NCI-H1436 (cell line): ENCODE measurements around the gene ACP2.
A peak's percentile ranks its signal among the peaks of the same experiment; 100 is the strongest.
"Not testable (repeated sequence)": the region's sequence is repeated elsewhere in the genome, so short reads cannot be mapped to it uniquely, and the experiment has no call there.

Experiments
- DNase-seq: peaks from one replicate; lab custom pipeline; 2025; lab: John Stamatoyannopoulos, UW

ACP2 gene

DNA sequence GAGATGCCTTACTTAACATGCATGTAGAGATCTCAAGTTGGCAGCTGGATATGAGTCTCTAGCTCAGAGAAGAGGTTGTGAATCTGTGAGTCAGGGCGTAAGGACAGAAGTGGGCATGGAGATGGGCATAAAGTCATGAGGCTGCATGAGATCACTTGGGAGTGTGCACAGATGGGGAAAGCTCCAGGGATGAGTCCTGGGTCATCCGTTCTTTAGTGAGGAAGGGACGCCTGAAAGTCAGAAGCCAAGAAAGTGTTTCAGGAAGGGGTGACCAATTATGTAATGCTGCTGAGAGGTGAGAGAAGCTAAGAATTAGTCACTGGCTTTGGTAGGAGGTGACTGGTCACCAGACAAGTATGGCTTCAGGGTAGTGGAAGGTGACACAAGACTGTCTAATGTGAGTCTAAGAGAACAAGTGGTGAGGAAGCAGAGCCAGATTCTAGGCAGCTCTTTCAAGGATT is 6.7 kb downstream of the ACP2 start:
- DNase-seq = no peak

DNA sequence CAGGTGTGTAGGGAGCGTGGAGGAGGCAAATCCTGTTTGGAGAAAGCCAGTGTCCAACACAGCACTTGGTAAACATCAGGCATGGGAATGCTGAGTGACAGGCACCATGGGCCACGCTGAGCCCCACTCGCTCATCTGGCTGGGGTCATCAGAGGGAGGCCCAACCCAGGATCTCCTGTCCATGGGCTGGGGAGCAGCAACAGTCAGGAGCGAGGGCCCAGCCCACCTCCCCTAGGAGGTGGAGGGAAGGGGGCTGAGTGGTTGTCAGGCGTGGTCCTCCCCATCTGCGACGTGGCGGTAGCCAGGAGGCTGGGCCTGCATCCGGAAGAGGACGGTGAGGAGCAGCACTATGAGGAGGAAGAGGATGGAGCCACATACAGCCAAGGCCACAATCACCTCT is 8.8 kb downstream of the ACP2 start:
- no peak for DNase-seq

DNA sequence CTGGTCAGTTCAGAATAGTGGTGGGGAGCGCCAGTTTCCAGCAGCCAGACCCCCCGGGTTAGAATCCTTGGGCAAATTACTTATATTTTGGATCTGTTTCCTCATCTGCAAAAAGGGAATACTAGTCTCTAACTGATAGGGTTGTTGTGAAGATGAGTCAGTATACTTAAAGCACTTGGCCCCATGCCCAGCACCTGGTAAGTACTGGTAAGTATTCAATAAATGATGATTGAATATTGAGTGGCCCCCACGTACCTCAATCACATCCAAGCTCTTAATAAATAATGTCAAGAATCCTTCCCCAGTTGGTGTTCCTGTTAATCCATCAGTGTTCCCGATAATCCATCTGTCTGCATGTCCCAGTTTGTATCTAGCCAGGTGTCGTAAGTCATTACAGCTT is 12.1 kb downstream of the ACP2 start:
- no peak for DNase-seq

DNA sequence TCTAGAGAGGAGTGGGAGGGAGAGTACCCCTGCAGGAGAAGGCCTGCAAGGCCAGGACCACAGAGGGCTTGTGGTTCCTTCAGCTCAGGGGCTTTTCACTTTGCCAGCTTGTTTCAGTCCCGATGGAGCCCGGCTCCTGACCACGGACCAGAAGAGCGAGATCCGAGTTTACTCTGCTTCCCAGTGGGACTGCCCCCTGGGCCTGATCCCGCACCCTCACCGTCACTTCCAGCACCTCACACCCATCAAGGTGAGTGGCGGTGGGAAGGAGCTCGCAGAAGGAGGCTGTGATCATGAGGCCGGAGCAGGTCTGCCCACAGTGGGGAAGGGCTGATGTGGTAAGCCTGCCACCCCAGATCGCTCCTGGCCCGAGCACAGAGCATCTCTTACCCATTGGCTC is 13.5 kb downstream of the ACP2 start:
- no peak for DNase-seq

DNA sequence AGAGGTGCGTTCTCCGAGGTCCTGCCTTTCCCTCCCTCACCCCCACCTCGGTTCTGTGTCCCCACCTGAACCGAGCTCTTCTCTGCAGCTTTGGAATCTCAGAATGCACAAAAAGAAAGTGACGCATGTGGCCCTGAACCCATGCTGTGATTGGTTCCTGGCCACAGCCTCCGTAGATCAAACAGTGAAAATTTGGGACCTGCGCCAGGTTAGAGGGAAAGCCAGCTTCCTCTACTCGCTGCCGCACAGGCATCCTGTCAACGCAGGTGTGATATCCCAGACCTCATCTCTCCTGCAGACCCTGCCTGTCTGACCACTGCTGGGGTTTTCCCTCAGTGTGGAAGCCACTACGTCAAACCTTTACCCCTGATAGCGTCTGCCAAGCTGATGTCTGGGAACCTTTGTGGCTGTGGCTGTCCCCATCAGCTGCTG is 13.9 kb downstream of the ACP2 start:
- no peak for DNase-seq

DNA sequence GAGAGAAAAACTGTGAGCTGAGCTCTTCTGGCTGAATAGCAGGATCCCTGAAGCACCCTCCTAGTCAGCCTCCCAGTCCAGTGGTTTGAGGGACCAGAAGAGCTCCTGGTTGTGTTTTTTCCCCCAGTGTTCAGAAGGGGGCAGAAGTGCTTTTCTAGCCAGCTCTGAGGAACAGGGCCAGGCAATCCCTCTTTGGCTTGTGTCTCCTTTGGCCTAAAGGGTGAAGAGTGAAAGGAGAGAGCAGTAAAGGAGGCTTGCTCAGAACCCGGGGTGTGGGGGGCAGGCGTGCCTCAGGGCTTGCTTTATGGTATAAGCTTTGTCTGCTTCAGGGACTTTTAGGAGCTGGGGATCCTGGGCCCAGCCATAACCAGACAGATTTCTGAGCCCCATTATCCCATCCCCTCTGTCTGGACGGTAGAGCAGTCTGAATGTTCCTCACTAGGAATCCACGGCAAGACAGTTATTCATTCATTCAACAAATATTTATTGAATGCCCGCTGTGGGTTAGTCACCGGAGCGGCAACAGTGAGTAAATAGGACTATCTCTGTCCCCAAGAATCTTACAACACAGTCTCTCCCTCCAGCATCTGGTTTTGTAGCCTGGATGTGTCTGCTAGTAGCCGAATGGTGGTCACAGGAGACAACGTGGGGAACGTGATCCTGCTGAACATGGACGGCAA is 14.5 kb downstream of the ACP2 start:
- DNase-seq = no peak

DNA sequence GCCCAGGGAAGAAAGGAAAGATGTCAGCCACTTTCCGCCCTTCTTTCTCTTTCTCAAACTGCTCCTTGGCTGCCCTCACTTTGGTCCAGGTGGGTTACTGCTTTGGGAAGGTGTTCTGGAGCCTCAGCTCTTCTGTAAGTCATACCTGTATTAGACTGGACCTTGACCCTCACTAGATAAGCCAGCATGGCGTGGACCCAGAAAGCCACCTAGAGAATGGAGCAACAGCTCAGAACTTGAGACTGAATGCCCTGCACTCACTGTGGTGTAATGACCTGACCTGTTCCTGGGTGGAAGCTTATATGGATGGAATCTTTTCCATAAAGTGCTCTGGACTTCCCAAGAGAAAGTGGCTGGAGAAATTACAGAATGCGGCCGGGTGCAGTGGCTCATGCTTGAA is 15.6 kb downstream of the ACP2 start:
- no peak for DNase-seq

DNA sequence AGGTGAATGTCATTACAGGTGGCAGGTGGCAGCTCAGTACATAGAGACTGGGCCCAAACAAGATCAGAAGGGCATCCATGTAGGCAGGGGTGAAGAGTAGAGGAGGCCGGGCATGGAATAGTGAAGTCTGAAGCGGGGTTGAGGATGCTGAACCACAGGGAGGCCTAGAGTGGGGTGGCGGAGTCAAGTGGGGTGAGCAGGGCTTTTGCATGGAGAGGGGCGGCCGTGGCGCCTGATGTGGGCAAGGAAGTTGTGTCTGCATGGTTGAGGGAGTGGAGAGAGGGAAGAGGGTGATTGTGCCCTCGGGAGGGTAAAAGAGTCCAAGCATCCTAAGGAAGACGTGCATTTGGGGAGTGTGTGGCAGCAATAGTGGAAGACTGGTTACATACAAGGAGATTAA is 19.5 kb downstream of the ACP2 start:
- DNase-seq = no peak

DNA sequence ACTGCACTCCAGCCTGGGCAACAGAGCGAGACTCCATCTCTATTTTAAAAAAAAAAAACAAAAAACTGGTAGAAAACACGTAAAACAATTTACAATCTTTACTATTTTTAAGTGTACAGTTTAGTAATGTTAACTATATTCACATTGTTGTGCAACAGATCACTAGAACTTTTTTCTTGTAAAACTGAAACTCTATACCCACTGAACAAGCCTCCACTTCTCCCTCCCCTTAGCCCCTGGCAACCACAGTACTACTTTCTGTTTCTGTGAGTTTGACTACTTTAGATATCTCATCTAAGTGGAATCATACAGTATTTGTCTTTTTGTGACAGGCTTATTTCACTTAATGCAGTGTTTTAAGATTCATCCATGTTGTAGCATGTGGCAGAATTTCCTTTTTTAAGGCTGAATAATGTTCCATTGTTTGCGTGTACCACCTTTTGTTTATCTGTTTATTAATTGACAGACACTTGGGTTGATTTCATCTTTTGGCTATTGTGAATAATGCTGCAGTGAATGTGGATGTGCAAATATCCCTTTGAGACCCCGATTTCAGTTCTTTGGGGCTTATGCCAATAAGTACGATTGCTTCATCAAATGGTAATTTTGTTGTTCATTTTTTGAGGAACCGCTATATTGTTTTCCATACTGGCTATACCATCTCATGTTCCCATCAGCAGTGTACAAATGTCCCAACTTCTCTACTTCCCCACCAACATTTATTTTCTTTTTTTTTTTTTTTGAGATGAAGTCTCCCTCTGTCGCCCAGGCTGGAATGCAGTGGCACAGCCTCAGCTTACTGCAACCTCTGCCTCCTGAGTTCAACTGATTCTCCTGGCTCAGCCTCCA is 22.8 kb downstream of the ACP2 start:
- no peak for DNase-seq

DNA sequence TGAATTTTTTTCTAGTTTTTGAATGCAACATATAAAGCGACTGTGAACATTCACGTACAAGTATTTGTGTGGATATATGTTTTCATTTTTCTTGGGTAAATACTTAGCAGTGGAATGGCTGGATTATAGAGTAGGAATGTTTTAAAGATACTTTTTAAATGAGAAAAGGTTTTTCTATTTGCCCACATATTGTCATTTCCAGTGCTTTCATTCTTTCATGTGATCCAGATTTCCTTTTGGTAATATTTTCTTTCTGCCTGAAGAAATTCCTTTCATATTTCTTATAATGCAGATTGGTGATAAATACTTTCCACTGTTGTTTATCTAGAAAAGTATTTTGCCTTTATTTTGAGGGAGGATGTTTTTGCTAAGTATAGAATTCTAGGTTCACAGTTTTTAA is 25.9 kb downstream of the ACP2 start:
- no peak for DNase-seq

DNA sequence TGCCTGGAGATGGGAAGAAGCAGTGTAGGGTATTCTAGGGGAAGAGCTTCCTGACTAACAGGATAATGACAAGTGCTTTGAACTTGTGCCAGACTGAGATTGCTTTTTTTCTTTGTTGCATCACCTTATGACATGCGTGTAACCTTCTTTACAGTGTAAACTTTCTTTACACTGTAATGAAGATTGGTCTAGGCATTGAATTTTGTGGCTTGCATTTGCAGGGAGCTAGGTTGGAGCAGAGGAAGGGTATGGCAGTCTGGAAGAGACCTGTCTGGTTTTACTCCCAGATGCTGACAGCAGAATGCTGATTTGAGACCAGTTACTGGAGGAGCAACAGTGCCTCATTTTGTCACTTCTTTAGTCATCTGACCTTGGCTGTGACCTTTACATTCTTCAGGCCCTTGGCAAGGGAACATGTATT is 28.2 kb downstream of the ACP2 start:
- DNase-seq = no peak

DNA sequence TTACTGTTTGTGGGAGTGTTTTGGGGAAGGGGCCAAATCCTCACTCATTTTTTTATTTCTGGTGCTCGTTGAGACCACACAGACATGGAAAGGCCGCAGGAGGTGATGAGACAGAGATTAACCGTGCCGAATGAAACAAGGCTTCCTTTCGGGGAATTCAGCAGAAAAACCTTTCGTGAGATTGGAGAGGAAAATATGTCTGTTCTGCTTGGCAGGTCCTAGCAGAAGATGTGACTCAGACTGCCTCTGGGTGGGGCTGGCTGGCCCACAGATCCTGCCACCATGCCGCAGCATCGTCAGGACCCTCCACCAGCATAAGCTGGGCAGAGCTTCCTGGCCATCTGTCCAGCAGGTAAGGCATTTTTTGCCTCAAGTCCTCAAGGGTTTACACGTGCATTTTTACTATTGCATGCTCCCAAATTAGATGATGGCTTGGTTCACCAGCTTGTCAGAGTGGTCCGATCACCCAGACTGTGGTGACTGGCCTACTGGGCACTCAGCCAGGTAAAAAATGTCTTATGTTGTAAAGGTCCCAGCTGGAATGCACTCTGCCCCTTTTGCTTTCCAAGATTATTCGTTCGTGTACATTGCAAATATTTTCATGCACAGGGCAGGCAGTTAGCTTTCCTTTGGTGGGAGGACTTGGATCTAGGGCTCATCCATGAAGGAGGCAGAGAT is 32.4 kb downstream of the ACP2 start:
- DNase-seq = no peak

DNA sequence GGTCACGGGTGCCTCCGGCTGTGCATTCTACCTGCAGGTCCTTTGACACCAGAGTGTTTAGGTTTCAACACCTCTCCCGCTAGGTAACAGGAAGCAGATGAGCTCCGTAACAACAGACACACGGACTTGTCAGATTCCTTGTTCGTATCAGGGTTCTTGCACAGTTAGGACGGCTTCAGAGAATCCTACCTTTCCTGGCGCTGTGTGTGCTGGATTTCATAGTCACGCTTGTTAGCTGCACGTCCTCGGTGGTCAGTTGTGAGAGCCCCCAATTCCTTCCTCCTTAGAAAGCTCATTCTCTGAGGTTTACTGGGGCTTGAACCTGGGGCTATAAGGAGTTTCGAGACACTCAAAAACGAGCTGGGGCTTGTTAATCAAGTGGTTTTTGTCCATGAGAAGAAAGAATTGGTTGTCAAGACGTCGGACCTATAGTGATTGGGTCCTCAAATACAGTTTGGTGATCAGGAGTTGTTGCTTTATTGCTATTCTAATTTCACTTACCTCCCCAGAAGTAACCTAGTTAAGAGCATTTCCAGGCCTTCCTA is 33.2 kb downstream of the ACP2 start:
- no peak for DNase-seq

DNA sequence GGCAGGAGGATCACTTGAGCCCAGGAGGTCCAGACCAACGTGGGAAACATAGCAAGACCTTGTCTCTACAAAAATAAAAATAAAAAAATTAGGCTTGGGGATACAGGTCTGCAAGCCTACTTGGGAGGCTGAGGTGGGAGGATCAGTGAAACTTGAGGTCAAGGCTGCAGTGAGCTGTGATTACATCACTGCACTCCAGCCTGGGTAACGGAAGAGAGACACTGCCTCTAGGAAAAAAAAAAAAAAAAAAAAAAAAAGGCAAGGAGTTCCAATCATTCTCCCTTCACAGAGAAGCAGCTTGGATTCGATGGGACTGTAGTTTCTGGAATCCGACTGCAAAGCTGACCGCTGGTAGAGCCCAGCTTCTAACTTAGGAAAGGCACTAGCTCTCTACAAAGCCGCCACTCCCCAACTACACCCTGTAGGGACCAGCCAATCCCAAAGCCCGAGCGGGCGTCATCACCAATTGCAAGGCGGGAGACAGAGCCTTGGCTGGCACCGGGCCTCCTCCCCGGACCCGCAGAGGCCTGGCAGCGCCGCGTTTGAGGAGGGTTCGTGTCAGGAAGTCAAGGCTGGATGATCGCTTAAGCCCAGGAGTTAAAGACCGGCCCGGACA is 34.6 kb downstream of the ACP2 start:
- peak; percentile 87 for DNase-seq

DNA sequence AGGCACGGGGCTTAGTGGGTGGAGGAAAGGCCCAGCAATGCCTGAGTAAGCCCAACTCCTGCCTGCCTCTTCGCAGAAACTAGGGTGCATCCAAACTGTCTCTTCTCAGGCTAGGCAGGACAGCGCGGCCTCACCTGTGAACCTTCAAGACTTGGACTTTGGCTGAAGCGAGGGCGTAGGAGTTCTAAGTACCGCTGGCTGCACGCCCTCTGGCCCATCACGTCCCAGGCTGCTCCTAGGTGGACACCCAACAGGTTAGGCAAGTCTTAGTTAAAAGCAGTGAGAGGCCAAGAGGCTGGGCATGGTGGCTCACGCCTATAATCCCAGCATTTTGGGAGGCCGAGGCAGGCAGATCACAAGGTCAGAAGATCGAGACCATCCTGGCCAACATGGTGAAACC is 35.7 kb downstream of the ACP2 start:
- DNase-seq = no peak

DNA sequence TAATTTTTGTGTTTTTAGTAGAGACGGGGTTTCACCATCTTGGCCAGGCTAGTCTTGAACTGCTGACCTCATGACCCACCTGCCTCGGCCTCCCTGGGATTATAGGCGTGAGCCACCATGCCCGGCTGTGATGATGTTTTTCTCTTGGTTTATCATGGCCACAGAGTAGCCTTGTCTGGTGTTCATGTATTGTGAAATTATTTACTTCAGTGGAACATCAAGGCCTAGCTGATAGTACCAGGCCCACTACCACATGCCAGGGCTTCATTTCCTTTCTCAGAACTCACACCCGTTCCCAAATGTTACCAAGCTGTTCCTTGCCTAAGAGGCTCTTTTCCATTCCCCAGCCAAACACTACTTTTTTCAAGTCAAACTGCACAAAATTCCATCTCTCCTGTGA is 40.0 kb downstream of the ACP2 start:
- DNase-seq = no peak

DNA sequence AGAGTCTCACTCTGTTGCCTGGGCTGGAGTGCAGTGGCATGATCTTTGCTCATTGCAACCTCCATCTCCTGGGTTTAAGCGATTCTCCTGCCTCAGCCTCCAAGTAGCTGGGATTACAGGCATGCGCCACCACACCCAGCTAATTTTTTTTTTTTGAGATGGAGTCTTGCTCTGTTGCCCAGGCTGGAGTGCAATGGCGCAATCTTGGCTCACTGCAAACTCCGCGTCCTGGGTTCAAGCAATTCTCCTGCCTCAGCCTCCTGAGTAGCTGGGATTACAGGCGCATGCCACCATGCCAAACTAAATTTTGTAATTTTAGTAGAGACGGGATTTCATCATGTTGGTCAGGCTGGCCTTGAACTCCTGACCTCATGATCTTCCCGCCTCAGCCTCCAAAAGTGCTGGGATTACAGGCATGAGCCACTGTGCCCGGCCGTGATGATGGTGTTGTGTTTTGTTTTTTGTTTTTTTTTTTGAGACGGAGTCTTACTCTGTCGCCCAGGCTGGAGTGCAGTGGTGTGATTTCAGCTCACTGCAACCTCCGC is 40.5 kb downstream of the ACP2 start:
- DNase-seq = not testable (repeated sequence)

DNA sequence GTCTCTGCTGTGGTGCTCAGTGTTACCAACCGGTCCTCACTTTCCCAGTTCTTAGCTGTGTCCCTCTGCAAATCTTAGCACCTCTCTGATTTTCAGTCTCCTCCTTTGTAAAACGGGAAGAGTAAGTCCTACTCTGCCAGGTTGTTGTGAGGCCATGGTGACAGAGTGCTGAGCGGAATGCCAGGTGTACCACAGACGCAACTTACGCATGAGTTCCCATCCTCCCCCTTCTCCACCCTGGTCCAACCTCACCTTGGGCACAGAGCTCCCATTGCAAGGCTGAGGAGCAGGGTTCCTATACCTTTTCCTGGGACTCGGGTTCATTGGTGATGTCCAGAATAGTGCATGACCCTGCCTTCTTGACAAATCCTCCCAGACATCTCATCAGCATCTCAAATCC is 41.2 kb downstream of the ACP2 start:
- no peak for DNase-seq

DNA sequence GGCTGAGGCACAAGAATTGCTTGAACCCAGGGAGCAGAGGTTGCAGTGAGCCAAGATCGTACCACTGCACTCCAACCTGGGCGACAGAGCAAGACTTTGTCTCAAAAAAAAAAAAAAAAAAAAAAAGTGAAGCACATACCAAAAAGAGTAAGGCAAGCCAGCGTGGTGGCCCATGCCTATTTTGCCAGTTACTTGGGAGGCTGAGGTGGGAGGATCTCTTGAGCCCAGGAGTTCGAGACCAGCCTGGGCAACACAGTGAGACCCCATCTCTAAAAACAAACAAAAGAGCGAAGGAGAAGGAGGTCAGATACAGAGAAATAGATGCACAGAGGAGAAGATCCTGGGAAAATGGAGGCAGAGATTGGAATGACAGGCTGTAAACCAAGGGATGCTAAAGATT is 42.0 kb downstream of the ACP2 start:
- not testable (repeated sequence) for DNase-seq

DNA sequence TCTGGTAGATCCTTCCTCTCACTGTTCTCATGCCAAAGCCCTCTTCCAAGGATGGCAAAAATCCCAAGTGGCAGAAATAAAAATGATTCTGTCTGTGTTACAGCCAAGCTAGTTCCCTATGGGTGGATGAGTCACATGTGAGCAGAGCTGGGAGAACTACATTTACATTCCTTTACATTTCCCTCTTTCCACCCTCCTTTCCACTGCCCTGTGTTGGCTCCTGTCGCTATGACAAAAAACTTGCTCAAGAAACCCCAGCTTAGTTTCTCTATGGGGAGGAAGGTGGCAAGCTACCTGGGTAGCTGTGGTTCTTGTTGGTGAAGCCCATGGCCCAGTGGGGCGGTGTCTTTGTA is 44.0 kb downstream of the ACP2 start:
- no peak for DNase-seq

DNA sequence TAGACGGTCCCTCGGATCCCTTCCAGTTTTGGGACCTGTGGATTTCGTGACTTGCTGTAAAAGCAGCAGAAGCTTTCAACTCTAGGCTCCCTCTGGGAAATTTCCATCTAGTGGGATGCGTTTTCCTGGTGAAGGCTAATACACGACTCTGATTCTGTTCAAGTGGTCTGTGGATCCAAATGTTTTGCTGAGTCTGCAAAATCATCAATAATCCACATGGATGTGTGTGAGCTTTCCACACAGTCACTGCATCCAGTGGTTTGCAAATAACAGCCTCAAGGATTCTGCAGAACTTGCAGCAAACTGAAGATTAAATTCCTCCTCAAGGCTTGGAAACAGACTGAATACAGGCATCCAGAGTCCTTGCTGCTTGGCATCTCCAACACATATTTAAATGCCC is 46.0 kb downstream of the ACP2 start:
- DNase-seq = no peak

DNA sequence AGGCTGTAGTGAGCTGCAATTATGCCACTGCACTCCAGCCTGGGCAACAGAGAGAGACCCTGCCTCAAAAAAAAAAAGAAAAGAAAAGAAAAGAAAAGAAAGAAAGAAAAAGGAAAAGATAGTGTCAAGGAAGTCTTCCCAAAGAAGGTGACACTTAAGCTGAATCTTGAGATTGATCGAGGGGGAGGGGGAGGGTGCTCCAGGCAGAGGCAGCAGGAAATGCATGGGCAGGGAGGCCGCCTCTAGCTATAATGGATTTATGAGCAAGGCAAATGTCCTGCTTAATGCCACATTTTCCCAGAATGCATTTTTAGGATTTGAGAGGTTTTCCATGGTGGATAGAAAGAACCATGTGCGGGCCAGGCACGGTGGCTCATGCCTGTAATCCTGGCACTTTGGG is 47.6 kb downstream of the ACP2 start:
- DNase-seq = no peak
